Uterus (tissue), 4 donors: ENCODE data around the gene DNAJC18. TPM values are rescaled to one million over a fixed set of nuclear protein-coding genes. Genes with fewer than 3 reads are reported as not detected.

Experiments
- DNase-seq, 2 donors: peaks; one replicate each; pipeline ENCODE4 v3.0.0-alpha.2; 2019 to 2020
- H3K27ac ChIP-seq, 2 donors: fragments of 200-600 bp; sonication (generic); 1 replicate in 1 of 2; 2 replicates in 1 of 2; pipeline ENCODE4 v1.5.1; 2016 to 2018
- H3K27me3 ChIP-seq, 2 donors: fragments of 200-600 bp; sonication (generic); one replicate each; pipeline ENCODE4 v1.5.1; 2018 to 2019; ENCODE audit warnings: control low read depth in 1 of 2
- H3K36me3 ChIP-seq, 2 donors: fragments of 200-600 bp; sonication (generic); one replicate each; pipeline ENCODE4 v1.5.1; 2019; ENCODE audit warnings: control low read depth in 1 of 2
- H3K4me1 ChIP-seq, 2 donors: fragments of 200-600 bp; sonication (generic); one replicate each; pipeline ENCODE4 v1.5.1; 2018 to 2019; ENCODE audit warnings: control low read depth in 1 of 2
- H3K4me3 ChIP-seq, 2 donors: fragments of 200-600 bp; sonication (generic); 1 replicate in 1 of 2; 2 replicates in 1 of 2; pipeline ENCODE4 v1.5.1; 2018 to 2019; ENCODE audit warnings: mild to moderate bottlenecking in 1 of 2
- H3K9me3 ChIP-seq, 2 donors: fragments of 200-600 bp; sonication (generic); one replicate each; pipeline ENCODE4 v1.5.1; 2019; ENCODE audit warnings: control low read depth in 1 of 2
- POLR2A ChIP-seq, 2 donors: fragments of 450-650 bp; IDR thresholded peaks; one replicate each; pipeline ENCODE4 v1.6.1; 2016; ENCODE audit warnings: antibody characterized with exemption in 2 of 2, mild to moderate bottlenecking in 1 of 2, moderate library complexity in 1 of 2
- intact Hi-C: fragments of 100-400 bp; cut with DNase I; formaldehyde crosslinking; loops from one replicate; pipeline ENCODE4 v1.15.1; 2023; ENCODE audit warnings: low total_unique reads
- total RNA-seq, 4 donors: library from RNA; depleted of rRNA in 3 of 4; stranded (reverse); fragments of >200 nt in 3 of 4; gene quantifications; one replicate each; pipeline versions ENCODE4 v1.1.0 to v1.2.4, GENCODE V29; 2014 to 2023
- TF ChIP-seq, protein P1 (sequence below), 4 experiments: fragments of 200-600 bp in 2 of 4; fragments of 450-650 bp in 2 of 4; sonication (generic) in 2 of 4; IDR thresholded peaks; one replicate each; pipeline ENCODE4 v1.5.1; 2016 to 2019; ENCODE audit warnings: antibody characterized with exemption in 4 of 4, mild to moderate bottlenecking in 2 of 4, moderate library complexity in 1 of 4
- donor health status: DM: yes; HTN: yes; CAD: no.

DNAJC18 gene
- total RNA-seq, 4 donors from 2014 or later, result 3.1 to 21.6 (median 12.6) TPM

DNA sequence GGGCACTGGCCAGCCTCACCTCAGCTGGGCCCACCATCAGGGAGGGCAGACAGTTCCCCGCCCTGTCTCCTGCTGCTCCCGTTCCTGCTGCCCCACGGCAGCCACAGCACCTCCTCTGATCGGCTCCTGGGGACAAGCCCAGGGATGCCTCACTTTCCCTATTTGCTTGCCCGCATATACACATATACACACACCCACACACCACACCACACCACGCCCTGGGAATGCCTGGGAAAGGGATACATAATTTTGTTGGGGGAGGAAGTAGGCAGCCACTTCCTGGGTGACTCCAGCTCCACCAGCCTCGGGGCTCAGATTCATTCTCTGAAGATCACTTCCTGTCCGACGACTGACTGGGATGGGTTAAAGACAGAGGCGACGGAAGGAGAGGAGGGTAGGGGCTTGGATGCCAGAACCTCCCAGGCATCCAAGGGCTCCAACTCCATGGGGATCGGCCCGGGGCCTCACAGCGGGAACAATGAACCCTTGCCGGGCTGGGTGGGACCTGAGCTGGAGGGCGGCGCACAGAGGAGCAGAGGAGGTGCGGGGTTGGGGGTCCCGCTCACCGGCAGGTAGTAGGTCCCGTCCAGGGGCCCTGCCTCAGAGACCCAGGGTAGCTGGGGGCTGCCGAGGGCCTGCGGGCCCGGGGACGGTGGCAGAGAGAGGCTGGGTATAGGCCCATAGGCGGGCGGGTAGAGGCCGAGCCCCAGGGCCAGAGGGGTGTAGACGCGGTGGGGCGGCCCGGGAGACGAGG lies 47.6 kb downstream of the DNAJC18 start:
- H3K36me3 ChIP-seq, result no peaks in the 10 kb centered on the region
- H3K27ac ChIP-seq, result no peak overlapping the region
- peaks cover 0 to 7% of the 10 kb centered on the region in 2 donors for H3K4me1 ChIP-seq
- no peak for DNase-seq
- H3K9me3 ChIP-seq, result no peaks in the 10 kb centered on the region
- intact Hi-C loops, result no loop called here
- no peak overlapping the region for H3K4me3 ChIP-seq
- peaks cover 9% of the 10 kb centered on the region in 2 donors for H3K27me3 ChIP-seq
- TF ChIP-seq POLR2A (IDR thresholded peaks at IDR 0.05), result no peak
- TF ChIP-seq, protein P1, sequence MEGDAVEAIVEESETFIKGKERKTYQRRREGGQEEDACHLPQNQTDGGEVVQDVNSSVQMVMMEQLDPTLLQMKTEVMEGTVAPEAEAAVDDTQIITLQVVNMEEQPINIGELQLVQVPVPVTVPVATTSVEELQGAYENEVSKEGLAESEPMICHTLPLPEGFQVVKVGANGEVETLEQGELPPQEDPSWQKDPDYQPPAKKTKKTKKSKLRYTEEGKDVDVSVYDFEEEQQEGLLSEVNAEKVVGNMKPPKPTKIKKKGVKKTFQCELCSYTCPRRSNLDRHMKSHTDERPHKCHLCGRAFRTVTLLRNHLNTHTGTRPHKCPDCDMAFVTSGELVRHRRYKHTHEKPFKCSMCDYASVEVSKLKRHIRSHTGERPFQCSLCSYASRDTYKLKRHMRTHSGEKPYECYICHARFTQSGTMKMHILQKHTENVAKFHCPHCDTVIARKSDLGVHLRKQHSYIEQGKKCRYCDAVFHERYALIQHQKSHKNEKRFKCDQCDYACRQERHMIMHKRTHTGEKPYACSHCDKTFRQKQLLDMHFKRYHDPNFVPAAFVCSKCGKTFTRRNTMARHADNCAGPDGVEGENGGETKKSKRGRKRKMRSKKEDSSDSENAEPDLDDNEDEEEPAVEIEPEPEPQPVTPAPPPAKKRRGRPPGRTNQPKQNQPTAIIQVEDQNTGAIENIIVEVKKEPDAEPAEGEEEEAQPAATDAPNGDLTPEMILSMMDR (IDR thresholded peaks at IDR 0.05), result no peak

DNA sequence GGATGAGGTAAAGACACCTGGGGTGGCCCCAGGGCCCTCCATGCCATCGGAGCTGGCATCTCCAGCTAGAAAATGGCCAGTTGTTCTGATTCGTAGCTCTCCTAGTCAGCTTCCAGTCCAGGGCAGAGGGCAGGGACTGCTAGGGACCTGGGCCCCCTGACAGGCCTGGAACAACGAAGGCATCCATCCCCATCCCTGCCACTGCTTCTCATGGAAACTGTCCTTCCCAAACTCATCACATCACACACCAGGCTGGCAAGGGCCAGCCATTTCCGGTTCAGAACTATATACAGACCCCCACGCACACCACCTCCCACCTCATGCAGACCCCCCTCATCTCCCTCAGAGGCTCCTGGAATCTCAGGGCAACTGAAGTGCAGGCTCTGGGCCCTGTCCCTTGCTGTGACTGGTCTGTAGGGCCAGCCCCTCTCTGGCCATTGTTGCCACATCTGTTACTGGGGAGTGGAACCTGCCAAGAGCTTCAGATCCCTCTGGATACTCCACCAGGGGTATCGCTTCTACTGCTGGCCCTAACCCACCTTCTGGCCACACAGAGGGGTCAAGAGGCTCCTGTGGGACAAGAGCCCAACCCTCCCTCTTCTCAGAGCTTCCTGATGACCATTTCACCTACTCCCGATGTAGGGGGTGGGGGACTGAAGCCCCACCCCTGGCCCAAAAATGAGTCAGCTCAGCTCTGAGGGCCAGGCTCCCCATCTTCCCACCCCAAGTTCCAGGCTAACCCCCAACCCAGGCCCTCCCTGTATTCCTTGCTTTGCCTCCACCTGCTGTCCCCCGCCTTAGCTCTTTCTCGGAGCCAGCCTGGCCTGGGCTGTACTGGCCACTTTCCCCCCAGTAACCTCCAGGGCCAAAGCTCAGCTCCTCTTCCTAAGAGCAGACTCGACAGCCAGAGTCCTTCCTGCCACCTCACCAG lies 48.4 kb downstream of the DNAJC18 start:
- H3K27me3 ChIP-seq, result peaks cover 9% of the 10 kb centered on the region in 2 donors
- DNase-seq, result no peak
- no peaks in the 10 kb centered on the region for H3K36me3 ChIP-seq
- H3K4me3 ChIP-seq, result no peak overlapping the region
- intact Hi-C loops, result no loop called here
- TF ChIP-seq, protein P1 (IDR thresholded peaks at IDR 0.05), result no peak
- H3K4me1 ChIP-seq, result peaks cover 0 to 7% of the 10 kb centered on the region in 2 donors
- no peaks in the 10 kb centered on the region for H3K9me3 ChIP-seq
- H3K27ac ChIP-seq, result no peak overlapping the region

DNA sequence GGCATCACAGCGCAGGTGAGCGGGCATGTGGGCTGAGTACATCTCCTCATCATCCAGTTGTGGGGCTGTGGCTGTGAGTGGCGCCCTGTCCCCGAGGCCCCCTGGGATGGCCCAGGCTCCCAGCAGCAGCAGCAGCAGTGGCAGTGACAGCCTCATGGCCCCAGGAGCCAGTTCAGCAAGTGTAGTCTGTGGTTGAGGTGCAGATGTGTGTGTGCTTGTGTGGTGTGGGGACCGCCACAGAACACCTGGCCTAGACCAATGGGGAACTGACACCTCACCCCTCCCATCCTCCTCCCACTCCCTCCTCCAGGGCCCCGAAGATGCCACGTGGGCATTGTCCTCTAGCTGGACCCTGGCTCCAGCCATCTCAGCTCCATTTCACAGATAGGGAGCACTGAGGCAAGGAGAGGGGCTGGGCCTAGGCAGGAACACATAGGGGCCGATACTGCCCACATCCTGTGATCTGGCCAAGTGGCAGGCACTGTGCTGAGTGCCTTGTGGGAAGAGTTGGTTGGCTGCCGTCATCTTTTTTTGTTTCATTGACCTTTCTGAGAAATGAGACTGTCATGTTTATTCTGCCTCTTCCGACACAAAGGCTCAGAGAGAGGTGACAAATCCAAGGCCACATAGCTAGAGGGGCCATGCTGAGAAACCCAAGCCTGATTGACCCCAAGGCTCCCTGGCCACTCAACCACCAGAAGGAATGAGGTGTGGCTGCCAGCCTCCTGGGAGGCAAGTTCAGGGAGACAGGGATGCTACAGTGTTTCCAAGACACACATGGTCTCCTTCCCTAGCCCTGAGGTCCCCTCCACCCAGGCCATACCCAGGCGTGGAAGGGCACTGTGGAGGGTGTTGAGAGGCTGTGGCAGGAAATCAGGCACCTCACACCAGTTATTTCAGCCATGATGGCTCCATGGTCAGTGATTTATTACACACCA lies 49.4 kb downstream of the DNAJC18 start, which contains the start of gene MZB1:
MZB1 (minus strand) TSS at position 213 of the 938 bp plus-strand sequence; CDS start at position 156, 57 bp downstream.
- H3K36me3 ChIP-seq, result no peaks in the 10 kb centered on the region
- H3K27ac ChIP-seq, result no peak within 1 kb of the TSS
- H3K4me3 ChIP-seq, result no peak within 1 kb of the TSS
- H3K27me3 ChIP-seq, result peaks cover 9% of the 10 kb centered on the region in 2 donors
- H3K9me3 ChIP-seq, result no peaks in the 10 kb centered on the region
- TF ChIP-seq POLR2A (IDR thresholded peaks at IDR 0.05), result no peak
- TF ChIP-seq, protein P1 (IDR thresholded peaks at IDR 0.05), result no peak
- intact Hi-C loops, result no loop called here
- peaks cover 0 to 7% of the 10 kb centered on the region in 2 donors for H3K4me1 ChIP-seq
- DNase-seq, result no peak

DNA sequence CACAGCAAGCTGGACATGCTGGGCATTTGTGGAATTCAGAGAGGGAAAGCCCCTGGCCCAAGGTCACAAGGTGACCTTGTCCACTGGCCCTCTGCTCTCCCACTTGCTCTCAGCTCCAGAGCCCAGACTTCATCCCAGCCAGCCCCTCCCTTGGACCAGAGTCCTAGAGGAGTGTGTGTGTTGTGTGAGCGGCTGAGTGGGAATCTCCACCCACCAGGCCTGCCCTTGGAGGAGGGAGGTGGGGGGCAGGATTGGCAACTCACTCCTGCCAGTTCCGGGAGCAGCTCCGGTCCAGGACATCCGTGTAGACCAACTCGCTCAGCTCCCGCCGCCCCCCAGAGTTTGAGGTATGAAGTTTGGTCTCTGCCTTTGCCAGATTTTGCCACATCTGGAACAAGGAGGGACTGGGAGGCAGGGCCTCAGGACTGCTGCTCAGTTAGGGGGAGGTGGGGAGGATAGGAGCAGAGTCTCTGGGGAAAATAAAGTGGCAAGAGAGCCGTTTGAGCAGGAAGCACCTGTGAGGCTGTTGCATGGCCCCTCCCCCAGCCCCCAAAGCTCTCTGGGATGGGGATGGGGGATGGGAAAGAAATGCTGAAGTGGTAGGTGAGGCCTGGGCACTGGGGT lies 51.0 kb downstream of the DNAJC18 start:
- no peak for DNase-seq
- no peaks in the 10 kb centered on the region for H3K36me3 ChIP-seq
- no peaks in the 10 kb centered on the region for H3K4me1 ChIP-seq
- H3K9me3 ChIP-seq, result no peaks in the 10 kb centered on the region
- no peak overlapping the region for H3K27ac ChIP-seq
- TF ChIP-seq, protein P1 (IDR thresholded peaks at IDR 0.05), result no peak
- no peak for TF ChIP-seq POLR2A (IDR thresholded peaks at IDR 0.05)
- no peak overlapping the region for H3K4me3 ChIP-seq
- intact Hi-C loops, result no loop called here
- H3K27me3 ChIP-seq, result peaks cover 0 to 3% of the 10 kb centered on the region in 2 donors
